GM12801 (cell line): Measurements from ENCODE around the gene MAJIN.

Source experiments
- TF ChIP-seq, protein P1 (sequence below): IDR thresholded peaks from one replicate; pipeline ENCODE4 v1.5.1; 2011; ENCODE audit warnings: control low read depth; ENCODE audit not compliant: insufficient read length; ENCODE audit errors: extremely low read depth

The MAJIN gene

DNA sequence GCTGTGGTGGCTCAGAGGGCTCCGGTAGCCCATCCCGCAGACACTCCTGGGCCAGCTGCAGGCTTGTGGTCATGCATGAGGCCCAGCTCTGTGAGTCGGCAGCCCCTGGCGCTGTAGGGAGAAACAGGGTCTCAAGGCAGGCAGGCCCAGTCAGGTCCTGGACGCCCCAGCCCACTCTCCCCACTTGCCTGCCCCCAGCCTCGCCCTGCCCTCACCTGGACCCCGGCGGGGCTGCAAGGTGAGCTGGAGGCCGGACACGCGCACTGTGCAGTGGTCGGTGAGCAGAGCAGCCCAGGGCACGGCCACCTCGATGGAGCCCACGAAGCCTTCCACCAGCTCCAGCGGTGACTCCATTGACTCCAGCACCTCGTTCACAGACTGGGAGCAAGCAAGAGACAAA, 57.8 kb downstream of the MAJIN start:
- TF ChIP-seq, protein P1, sequence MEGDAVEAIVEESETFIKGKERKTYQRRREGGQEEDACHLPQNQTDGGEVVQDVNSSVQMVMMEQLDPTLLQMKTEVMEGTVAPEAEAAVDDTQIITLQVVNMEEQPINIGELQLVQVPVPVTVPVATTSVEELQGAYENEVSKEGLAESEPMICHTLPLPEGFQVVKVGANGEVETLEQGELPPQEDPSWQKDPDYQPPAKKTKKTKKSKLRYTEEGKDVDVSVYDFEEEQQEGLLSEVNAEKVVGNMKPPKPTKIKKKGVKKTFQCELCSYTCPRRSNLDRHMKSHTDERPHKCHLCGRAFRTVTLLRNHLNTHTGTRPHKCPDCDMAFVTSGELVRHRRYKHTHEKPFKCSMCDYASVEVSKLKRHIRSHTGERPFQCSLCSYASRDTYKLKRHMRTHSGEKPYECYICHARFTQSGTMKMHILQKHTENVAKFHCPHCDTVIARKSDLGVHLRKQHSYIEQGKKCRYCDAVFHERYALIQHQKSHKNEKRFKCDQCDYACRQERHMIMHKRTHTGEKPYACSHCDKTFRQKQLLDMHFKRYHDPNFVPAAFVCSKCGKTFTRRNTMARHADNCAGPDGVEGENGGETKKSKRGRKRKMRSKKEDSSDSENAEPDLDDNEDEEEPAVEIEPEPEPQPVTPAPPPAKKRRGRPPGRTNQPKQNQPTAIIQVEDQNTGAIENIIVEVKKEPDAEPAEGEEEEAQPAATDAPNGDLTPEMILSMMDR, result no peak

DNA sequence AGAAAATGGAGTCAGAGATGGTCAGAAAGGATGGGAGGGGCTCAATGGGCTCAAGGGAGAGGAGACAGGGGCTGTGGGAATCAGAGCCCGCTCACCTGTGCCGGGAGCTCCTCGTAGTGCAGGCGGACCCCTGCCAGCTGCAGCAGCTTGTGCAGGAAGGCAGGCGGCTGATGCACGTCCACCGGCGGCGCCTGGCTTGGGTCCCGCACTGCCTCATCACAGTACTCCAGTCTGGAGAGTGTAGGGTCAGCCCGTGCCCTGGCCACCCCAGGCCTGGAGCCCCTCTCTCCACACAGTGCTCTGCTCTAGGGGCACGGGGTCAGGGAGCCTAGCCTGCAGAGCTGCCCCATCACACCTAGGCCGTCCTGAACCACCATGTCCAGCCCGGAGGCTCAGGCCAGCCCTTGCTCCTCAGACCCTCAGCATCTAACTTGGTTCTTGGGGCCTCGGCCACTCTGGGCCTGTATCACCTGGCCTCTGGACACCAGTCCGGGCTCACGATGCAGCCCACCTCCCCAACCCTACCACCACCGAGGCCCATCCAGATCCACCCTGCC, 58.7 kb downstream of the MAJIN start:
- TF ChIP-seq, protein P1, result no peak

DNA sequence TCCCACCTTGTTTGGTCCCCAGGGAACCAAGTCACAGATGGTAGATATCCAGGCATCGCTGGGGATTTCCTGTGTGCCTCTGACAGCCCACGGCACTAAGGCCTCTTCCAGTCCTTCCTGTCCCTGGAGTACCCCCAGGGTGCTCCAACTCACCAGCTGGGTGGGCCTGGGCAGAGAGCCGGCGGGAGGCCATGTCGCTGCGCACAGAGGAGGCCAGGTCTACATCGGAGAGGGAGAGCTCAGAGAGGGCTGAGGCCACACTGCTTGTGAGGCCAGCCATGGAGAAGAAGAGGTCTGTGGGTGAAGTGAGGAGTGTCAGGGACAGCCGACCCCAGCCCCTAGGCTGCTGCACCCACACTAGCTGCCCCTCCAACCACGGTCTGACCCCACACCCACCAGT, 60.2 kb downstream of the MAJIN start:
- TF ChIP-seq, protein P1, result no peak

DNA sequence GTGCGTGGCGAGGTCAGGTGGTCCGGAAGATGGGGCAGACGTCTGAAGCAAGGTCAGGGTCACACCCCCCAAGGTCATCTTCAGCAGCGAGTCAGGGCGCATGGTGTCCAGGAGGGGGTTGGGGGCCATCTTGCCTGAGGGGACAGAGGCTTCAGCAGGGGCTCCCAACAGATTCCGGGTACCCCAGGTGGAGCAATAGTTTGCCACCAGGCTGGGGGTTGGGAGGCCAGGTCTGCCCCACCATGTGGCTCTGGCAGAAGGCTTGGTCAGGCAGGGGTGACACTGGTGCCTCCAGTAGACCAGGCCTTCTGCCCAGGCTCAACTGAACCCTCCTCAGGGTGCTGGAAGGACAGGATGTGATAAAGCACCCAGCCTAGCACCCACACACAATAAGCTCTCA, 60.8 kb downstream of the MAJIN start:
- TF ChIP-seq, protein P1, result no peak

DNA sequence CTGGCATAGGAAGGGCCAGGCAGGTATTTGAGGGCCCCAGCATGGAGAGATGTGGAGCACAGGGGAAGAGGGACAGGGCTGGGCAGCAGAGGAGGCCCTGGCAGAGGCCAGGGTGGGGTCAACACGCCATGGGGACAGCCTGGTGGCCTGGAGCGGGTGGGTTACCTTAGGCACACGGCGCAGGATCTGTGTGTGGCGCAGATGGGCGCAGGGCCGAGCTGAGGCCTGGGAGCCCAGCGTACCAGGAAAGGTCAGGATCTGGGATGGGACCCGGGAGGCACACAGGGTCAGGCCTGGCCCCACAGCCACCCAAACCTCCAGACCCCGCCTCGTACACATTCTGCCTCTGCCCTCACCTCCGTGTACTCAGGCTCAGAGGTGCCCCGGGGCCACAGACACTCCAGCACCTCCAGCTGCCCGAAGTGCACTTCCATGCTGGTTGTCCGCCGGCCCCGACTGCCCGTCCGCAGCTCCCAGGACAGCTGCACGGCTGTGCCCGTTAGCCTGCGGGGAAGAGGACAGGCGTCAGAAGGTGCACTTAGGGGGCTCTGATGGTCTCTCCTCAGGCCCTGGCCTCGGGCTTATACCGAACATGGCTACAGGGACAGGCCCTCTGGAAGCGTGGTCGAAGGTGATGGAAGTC, 61.3 kb downstream of the MAJIN start:
- TF ChIP-seq, protein P1, result no peak

DNA sequence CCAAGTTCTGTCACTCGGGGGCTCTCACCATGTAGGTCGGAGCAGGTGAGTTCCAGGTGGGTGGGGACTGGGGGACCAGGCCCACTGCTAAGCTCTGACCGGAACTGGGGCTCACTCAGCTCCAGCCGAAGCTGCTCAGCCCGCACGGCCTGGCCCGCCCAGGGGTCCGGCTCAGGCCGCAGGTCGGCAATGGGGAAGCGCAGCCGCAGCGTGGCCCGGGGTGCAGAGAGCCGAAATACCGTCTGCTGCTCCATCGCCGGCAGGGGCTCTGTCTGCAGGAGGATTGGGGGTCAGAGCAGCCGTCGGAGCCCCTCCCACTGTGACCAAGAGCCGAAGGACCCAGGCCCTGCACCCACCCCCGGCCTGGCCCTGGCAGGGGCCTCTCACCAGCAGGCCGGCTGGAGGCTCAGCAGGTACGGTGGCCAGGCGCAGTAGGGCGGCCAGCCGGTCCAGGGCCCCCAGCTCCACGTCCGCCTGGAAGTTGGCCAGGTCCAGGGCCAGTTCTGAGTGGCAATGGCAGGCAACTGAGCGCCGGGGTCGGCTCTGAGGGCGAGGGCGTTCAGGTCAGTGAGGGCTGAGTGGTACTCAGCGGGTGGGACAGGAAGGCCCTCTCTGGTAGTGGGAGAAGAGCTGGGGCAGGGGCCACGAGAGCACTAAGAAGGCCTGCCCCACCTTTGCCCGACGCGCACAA, 62.1 kb downstream of the MAJIN start:
- TF ChIP-seq, protein P1, result no peak

DNA sequence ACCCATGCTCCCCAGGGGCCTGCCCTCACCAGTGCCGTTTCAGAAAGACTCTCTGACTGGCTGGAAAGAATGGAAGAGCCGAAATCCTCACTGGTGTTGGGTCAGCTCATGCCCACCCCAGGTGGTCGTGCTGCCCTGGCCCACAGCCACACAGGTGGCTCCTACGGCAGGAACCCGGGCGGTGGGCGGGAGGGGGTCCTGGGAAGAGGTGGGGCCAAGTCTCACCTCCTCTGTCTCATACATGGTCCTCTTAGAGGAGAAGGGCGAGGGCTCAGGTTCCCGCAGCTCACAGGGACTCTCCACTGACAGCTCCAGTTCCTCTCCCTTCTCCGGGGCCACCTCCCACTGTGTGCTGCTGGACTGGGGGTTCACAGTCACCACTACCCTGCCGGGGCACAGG, 63.1 kb downstream of the MAJIN start:
- TF ChIP-seq, protein P1, result no peak
